ENCODE measurements around the gene LYPD4.
A peak's percentile ranks its signal among the peaks of the same experiment; 100 is the strongest.
"Not testable (repeated sequence)": the region's sequence is repeated elsewhere in the genome, so short reads cannot be mapped to it uniquely, and the experiment has no call there.

LYPD4 gene, protein sequence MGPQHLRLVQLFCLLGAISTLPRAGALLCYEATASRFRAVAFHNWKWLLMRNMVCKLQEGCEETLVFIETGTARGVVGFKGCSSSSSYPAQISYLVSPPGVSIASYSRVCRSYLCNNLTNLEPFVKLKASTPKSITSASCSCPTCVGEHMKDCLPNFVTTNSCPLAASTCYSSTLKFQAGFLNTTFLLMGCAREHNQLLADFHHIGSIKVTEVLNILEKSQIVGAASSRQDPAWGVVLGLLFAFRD

GRCh38 chr19:41844601-41845000 is at the start of gene LYPD4:
Gene LYPD4 (minus strand): TSS chr19:41844683. CDS start chr19:41839285, 5,398 bp downstream.
- DNase-seq = no peak

DNA sequence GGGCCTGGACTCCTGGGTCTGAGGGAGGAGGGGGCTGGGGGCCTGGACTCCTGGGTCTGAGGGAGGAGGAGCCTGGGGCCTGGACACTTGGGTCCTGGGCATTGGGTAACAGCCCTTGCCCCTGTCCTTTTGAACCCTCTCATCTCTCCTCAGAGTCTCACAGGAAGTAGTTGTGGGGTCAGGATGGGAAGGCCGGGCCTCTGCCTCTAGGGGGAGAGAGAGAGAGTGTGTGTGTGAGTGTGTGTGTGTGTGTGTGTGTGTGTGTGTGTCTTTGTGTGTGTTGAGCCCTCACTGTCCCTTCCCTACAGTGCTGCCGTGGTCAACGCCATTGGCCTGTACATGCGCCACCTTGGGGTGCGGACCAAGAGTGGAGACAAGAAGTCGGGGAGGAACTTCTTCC is 49.4 kb upstream of the LYPD4 start:
- no peak for DNase-seq

DNA sequence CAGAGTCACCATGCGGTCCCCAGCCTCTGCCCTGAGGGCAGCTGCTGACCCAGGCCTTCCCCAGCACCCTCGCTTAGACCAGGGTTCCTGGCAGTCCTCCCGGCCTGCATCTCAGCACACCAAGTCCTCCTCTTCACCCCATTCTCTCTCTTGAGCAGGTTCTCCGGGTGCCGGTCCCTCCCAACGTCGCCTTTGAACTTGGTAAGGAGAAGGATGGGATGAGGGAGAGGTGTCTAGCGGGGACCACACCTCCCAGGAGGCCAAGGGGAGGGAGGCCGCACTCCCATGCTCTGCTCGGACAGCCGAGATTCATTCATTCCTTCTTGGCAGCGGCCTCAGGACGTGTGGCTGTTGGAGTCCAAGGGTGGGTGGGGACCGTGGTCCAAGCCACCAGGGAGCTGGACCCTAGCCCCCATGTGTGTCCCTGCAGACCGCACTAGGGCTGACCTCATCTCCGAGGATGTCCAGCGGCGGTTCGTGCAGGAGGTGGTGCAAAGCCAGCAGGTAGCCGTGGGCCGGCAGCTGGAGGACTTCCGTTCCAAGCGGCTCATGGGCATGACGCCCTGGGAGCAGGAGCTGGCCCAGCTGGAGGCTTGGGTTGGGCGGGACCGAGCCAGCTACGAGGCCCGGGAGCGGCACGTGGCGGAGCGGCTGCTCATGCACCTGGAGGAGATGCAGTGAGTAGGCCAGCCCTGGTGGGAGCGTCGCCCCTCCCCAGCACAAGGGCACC is 47.9 kb upstream of the LYPD4 start:
- DNase-seq = no peak

DNA sequence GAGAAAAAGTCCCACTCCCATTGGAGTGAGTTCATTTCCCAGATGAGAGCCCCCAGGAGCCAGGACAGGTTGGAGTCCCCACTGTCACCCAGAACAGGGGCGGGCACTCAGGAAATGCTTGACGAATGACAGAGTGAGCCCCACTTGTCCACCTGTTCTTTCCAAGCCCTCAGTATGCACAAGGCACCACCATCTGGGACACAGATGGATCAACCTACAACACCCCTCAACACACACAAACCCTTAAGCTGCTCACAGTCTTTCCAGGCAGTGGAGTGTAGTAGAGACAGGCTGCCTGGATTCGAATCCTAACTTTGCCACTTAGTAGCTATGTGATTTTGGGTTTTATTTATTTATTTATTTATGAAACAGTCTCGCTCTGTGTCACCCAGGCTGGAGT is 46.5 kb upstream of the LYPD4 start:
- DNase-seq = no peak

- no peak for DNase-seq
Measured at GRCh38 chr19:41889896-41890295, 45.4 kb upstream of the LYPD4 start.

DNA sequence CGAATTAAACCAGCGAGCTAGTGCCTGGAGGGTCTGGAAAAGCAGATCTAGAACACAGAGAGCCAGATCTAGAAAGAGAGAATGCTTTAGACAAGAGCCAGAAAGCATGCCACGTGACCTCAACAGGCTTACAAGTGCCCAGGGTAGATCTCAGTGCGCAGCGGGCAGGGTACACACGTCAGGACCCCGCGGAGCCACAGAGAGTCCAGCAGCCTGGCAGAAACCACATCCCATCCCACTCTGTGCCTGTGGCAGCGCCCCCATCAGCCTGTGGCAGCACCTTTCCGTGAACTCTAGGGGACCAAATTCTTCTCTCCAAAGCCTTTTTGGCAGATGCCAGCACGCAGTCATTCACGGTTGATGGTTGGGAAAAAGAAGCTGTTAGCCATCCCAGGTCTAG is 44.4 kb upstream of the LYPD4 start:
- DNase-seq = no peak

GRCh38 chr19:41887711-41888382 is 43.4 kb upstream of the LYPD4 start:
- peak; percentile 79 for DNase-seq

- DNase-seq = no peak
Measured at GRCh38 chr19:41886761-41887710, 42.6 kb upstream of the LYPD4 start.

- peak; percentile 93 for DNase-seq
Measured at GRCh38 chr19:41883821-41884733, 39.6 kb upstream of the LYPD4 start.

GRCh38 chr19:41883463-41883820 is 39.0 kb upstream of the LYPD4 start:
- no peak for DNase-seq

GRCh38 chr19:41882568-41883462 is 38.3 kb upstream of the LYPD4 start, which contains the start of gene ARHGEF1:
Gene ARHGEF1 (plus strand): TSS chr19:41883184. CDS start chr19:41888083, 4,899 bp downstream.
- no peak for DNase-seq

DNA sequence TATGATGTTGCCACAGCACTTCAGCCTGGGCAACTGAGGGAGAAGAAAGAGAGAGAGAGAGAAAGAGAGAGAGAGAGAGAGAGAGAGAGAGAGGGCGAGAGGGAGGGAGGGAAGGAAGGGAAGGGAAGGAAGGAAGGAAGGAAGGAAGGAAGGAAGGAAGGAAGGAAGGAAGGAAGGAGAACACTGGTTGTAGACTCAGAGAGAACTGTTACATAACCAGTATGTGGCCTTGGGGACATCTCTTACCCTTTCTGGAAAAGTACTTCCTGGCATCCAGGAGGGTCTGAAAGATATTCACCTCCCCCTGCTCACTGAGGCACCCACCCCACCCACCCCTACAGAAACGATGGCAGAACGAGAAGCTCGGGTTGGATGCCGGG is 35.8 kb upstream of the LYPD4 start:
- DNase-seq = no peak

- no peak for DNase-seq
Measured at GRCh38 chr19:41879670-41880328, 35.3 kb upstream of the LYPD4 start.

DNA sequence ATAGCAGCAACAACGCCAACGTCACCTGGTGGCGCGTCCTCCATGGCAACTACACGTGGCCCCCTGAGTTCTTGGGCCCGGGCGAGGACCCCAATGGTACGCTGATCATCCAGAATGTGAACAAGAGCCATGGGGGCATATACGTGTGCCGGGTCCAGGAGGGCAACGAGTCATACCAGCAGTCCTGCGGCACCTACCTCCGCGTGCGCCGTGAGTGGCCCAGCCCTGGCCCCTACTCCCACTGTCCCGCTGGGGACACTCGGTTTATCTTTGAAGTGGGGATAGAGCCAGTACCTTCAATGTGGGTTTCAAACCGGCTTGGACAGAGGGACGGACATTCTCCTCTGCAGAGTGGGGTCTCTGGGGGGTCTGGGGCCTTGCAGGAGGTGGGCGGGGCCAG is 34.6 kb upstream of the LYPD4 start:
- DNase-seq = no peak

- no peak for DNase-seq
Measured at GRCh38 chr19:41877916-41878905, 33.7 kb upstream of the LYPD4 start.

DNA sequence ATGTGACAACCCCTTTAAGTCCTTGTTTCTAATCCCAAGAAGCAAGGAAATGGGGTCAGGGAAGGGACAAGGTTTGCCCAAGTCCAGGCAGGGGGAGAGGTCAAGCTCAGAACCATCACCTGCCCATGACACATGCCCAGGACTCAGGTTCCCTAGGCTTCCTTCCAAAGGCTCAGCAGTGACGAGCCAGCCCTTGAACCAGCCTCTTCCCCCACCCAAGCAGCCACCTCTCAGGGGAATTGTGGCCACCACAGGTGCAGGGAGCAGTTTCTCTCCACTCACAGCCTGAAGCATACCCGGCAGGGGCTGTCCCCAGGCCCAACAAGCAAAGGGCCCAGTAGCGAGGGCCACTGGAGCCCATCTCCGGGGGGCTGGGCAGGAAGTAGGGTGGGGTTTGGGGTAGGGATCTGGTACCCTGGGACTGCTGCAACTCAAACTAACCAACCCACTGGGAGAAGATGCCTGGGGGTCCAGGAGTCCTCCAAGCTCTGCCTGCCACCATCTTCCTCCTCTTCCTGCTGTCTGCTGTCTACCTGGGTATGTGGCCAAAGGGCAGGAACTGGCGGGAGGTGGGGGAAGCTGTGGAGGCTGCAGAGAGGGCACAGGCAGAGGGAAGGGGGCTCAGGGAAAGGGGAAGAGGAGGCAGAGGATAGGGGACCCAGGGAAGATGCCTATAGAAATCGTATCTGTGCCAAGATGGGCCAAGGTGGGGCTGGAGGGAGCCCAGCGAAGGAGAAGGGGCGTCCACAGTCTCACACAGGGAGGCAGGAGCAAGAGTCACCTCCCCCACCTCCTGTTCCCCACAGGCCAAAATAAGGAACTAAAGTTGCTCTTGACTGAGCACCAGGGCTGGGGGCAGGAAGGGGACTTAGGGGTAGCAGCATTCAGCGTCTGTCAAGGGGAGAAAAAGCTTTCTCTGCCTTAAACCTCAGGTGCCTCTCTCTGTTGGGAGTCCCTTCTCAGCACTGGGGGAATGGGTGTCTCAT is 32.7 kb upstream of the LYPD4 start, which contains the start of gene CD79A:
CD79A (plus strand) TSS at position 433 of the 986 bp plus-strand sequence; CDS start at position 459, 26 bp downstream.
- DNase-seq = no peak

DNA sequence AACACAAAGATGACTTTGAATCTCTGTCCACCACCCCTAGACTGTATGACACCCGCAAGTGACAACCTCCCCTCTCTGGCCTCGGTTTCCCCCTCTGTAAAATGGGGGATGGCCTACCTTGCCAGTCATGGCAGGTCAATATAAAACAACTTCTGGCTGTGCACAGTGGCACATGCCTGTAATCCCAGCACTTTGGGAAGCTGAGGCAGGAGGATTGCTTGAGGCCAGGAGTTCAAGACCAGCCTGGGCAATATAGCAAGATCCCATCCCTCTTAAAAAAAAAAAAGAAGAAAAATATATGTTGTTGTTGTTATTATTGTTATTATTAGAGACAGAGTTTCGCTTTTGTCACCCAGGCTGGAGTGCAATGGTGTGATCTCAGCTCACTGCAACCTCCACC is 31.5 kb upstream of the LYPD4 start:
- DNase-seq = not testable (repeated sequence)

Data from kidney glomerular epithelial cell (primary cell).